SJSA1 (cell line): ENCODE measurements around the gene MAD1L1. TPM values are rescaled to one million over a fixed set of nuclear protein-coding genes. Genes with fewer than 3 reads are reported as not detected.

Experiments
- DNase-seq, 2 experiments: peaks; one replicate each; pipeline ENCODE4 v3.0.0-alpha.2; 2015 to 2020; ENCODE audit warnings: low spot score in 2 of 2, low read depth in 1 of 2
- H3K27ac ChIP-seq: fragments of 250-450 bp; sonication (Bioruptor Pico); 2 replicates; pipeline ENCODE4 v1.5.1; 2020; ENCODE audit warnings: mild to moderate bottlenecking, moderate library complexity
- H3K27me3 ChIP-seq: fragments of 250-450 bp; sonication (Bioruptor Pico); replicated peaks from 2 replicates; pipeline ENCODE4 v1.5.1; 2020; ENCODE audit warnings: mild to moderate bottlenecking, moderate library complexity
- H3K36me3 ChIP-seq: fragments of 250-450 bp; sonication (Bioruptor Pico); 2 replicates; pipeline ENCODE4 v1.5.1; 2020; ENCODE audit warnings: mild to moderate bottlenecking
- H3K4me1 ChIP-seq: fragments of 250-450 bp; sonication (Bioruptor Pico); replicated peaks from 2 replicates; pipeline ENCODE4 v1.6.1; 2021; ENCODE audit warnings: mild to moderate bottlenecking
- H3K4me3 ChIP-seq: fragments of 250-450 bp; sonication (Bioruptor Pico); 2 replicates; pipeline ENCODE4 v1.5.1; 2020; ENCODE audit warnings: mild to moderate bottlenecking
- H3K9me3 ChIP-seq: fragments of 250-450 bp; sonication (Bioruptor Pico); replicated peaks from 2 replicates; pipeline ENCODE4 v1.5.1; 2020; ENCODE audit warnings: mild to moderate bottlenecking
- total RNA-seq: library from RNA; depleted of rRNA; stranded (reverse); fragments of >200 nt; shearing (Covaris generic); gene quantifications from 2 replicates; pipeline ENCODE4 v1.2.3, GENCODE V29; 2014

MAD1L1 gene
- total RNA-seq, 1 experiment from 2014 or later, result 44.0 TPM

DNA sequence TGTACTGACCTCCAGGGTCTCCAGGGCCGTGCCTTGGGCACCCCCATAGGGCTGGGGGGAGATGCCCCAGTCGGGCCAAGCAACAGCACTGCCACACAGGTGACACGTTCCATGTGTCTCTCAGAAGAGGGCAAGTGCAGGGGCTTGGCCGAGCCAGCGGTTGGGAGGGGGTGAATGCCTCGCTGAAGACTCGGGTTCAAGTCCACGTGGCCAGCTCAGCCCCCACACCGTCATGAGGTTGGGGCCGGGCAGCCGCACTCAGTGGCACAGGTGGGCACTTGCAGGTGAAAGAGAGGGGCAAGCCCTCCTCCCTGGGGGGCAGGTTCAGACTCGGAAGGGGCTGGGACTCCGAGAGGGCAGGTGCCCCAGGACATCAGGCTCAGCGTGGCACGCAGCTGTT is 153.8 kb downstream of the MAD1L1 start:
- no peak overlapping the region for H3K27ac ChIP-seq
- no peaks in the 10 kb centered on the region for H3K27me3 ChIP-seq
- DNase-seq, result no peak
- no peak overlapping the region for H3K4me3 ChIP-seq
- H3K36me3 ChIP-seq, result peaks cover 4% of the 10 kb centered on the region; the same call in 1 of the 2 replicates
- no peaks in the 10 kb centered on the region for H3K9me3 ChIP-seq
- H3K4me1 ChIP-seq, result no peaks in the 10 kb centered on the region

DNA sequence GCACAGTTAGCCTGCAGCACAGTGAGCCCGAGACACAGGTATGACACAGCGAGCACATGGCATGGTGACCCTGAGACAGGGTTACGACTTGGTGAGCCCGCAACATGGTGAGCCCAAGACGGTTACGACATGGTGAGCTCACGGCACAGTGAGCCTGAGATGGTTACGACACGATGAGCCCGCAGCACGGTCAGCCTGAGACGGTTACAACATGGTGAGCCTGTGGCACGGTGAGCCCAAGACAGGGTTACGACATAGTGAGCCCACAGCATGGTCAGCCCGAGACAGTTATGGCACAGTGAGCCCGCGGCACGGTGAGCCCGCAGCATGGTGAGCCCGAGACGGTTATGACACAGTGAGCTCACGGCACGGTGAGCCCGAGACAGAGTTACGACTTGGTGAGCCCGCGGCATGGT is 156.1 kb downstream of the MAD1L1 start:
- no peaks in the 10 kb centered on the region for H3K4me1 ChIP-seq
- peaks cover 4% of the 10 kb centered on the region; the same call in 1 of the 2 replicates for H3K36me3 ChIP-seq
- no peak for DNase-seq
- H3K4me3 ChIP-seq, result no peak overlapping the region
- no peaks in the 10 kb centered on the region for H3K27me3 ChIP-seq
- no peak overlapping the region for H3K27ac ChIP-seq
- H3K9me3 ChIP-seq, result no peaks in the 10 kb centered on the region

DNA sequence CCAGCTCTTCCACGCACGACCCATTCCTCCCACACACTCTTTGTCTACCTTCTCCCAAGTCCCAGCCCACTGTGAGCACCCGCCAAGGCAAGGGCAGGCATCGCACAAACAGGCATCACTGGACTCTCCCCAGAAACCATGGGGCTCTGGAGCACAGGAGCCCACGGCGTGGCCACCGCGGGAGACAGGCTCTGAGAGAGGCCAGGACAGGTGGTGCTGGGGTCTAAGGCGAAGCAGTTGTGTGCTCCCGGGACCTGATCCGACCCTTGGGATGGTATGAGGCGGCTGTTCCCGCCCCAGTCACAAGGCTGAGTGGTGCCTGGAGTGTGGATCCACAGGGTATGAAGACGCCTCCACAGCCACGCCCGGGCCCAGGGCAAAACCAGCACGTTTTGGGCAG is 156.9 kb downstream of the MAD1L1 start:
- Histone ChIP-seq H3K27ac (no peak overlapping the region), H3K36me3 (peaks cover 4% of the 10 kb centered on the region; the same call in 1 of the 2 replicates), H3K27me3 (no peaks in the 10 kb centered on the region), H3K4me3 (no peak overlapping the region), H3K4me1 (no peaks in the 10 kb centered on the region), H3K9me3 (no peaks in the 10 kb centered on the region)
- no peak for DNase-seq

DNA sequence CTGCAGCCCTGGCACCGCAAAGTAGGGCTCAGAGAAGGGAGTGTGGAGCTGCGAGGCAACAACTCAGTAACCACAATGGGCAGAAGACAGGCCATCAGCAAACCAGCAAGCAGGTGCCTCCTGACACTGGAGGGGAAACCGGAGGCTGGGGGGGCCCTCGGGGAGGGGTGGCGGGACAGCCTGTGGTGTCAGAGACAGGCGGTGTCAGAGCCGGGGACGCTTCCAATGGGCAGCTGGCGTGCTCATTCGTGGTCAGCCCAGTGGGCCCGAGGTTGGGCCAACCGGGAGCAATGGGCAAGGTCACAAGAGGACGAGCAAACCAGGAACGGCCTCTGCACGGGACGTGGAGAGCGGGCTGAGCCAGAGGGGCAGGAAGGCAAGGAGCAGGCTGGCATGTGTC is 158.1 kb downstream of the MAD1L1 start:
- no peaks in the 10 kb centered on the region for H3K4me1 ChIP-seq
- peaks cover 4% of the 10 kb centered on the region; the same call in 1 of the 2 replicates for H3K36me3 ChIP-seq
- H3K27me3 ChIP-seq, result no peaks in the 10 kb centered on the region
- no peak overlapping the region for H3K4me3 ChIP-seq
- H3K9me3 ChIP-seq, result no peaks in the 10 kb centered on the region
- DNase-seq, result no peak
- H3K27ac ChIP-seq, result no peak overlapping the region

DNA sequence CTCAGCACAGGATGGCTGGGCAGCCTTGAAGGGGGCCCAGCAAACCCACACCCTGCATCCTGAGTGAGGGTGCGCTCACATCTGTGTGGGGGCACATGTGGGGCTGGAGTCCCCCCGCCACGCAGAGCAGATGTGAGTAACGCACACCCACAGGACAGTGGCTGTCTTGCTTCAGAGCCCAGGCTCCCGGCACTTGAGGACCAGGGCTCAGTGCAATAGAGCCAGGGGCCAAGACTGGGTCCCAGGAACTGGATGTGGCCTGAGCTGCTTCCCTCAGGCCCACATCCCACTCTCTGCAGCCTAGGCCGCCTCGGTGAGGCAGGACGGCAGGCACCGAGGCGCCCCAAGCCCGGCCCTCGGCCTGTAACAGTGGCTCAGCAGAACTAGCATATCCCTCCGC is 159.9 kb downstream of the MAD1L1 start:
- Histone ChIP-seq H3K36me3 (peaks cover 4% of the 10 kb centered on the region), H3K27ac (no peak overlapping the region), H3K27me3 (no peaks in the 10 kb centered on the region), H3K4me1 (no peaks in the 10 kb centered on the region), H3K9me3 (no peaks in the 10 kb centered on the region), H3K4me3 (no peak overlapping the region)
- DNase-seq, result no peak

DNA sequence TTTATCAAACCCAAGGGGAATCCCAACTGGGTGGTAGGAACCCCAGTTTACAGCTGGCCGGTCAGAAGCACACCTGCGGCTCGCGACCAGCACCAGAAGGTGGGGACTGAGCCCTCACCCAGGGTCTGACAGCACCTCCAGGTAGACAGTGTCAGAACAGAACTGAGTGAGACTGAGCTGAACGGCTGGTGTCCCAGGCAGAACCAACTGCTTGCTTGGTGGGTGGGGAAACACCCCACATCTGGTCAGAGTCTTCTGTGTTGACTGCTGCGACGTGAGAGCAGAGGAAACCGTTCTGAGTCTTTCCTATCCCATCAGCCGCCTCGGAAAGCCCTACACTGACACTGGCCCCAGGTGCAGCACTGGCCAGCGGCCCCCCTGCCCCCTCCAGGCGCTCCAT is 160.7 kb downstream of the MAD1L1 start:
- DNase-seq, result no peak
- H3K36me3 ChIP-seq, result peaks cover 4% of the 10 kb centered on the region
- no peaks in the 10 kb centered on the region for H3K4me1 ChIP-seq
- H3K27ac ChIP-seq, result no peak overlapping the region
- H3K9me3 ChIP-seq, result no peaks in the 10 kb centered on the region
- H3K27me3 ChIP-seq, result no peaks in the 10 kb centered on the region
- no peak overlapping the region for H3K4me3 ChIP-seq

DNA sequence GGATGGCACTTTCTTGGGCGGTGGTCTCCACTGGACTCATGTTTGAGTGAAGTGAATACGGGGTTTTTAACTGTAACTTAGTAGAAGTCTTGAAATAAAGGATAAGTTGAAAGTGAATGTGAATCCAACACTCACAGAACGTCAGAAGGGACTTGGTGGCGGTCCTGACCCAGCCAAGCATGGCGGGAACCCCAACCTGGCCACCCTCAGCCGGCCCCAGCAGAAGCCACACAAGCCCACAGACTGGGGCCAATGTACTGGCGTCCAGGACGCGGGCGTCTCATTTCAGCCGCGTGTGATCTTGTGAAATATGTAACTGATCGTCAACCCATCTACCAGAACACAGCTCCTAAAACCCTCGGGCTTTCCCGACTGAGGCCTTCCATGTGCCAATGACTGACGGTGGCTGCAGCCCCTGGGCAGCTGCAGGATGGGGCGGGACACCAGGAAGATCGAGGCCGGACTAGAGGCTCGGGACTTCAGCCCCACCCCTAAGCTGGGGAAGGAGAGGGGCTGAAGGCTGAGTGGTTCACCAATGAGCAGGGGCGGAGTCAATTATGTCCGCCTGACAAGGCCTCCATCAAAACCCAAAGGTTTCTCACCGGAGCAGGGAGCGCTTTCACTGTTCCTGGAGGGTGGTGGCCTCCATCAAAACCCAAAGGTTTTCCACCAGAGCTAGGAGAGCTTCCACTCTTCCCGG is 161.5 kb downstream of the MAD1L1 start:
- Histone ChIP-seq H3K27ac (no peak overlapping the region), H3K4me3 (no peak overlapping the region), H3K36me3 (no peaks in the 10 kb centered on the region; the same call in 1 of the 2 replicates), H3K9me3 (no peaks in the 10 kb centered on the region), H3K4me1 (no peaks in the 10 kb centered on the region), H3K27me3 (no peaks in the 10 kb centered on the region)
- no peak for DNase-seq

DNA sequence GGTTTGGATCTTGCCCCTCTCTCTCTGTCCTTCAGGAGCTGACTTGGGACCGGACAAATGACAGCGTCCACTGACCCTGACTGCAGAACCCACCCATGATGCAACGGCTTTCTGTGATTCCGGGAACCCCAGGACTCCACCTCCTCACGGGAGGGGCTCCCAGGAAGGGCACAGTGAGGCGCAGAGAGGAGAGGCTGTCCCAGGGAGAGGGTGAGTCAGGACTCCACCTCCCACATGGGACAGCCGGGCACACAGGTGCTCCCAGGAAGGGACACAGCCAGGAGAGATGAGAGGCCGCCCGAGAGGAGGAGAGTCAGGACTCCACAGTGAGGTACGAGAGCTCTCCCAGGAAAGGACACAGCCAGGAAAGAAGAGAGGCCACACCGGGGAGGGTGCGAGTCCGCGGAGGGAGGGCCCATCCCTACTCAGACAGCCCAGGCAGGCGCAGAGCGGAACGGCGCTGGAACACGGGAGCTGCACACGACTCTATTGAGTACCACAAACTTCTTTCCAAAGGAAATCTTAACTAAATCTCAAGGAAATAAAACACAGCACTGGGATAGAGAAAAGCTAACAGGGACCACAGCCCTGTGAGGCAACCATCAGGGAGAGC is 162.5 kb downstream of the MAD1L1 start:
- no peak overlapping the region for H3K4me3 ChIP-seq
- no peaks in the 10 kb centered on the region for H3K4me1 ChIP-seq
- H3K36me3 ChIP-seq, result no peaks in the 10 kb centered on the region; the same call in 1 of the 2 replicates
- H3K27ac ChIP-seq, result no peak overlapping the region
- no peaks in the 10 kb centered on the region for H3K27me3 ChIP-seq
- no peak for DNase-seq
- no peaks in the 10 kb centered on the region for H3K9me3 ChIP-seq

DNA sequence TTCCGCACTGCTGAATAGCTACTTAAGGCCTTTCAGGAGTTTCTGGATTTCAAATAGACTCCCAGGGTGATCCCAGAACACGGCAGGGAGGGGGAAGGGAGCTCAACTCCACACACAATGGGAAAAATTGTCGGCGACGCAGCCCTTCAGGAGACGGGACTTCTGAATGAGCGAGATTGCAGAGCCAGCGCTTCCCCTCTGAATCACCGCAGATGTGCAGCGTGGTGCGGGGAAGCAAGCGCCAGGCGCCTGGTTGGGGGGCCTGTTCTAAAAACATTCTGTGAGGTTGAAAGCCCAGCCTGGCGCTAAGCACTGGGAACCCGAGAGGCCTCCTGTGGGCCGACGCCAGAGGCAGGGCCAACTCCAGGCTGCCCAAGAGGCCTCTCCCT is 163.3 kb downstream of the MAD1L1 start:
- Histone ChIP-seq H3K36me3 (no peaks in the 10 kb centered on the region; the same call in 1 of the 2 replicates), H3K9me3 (no peaks in the 10 kb centered on the region), H3K27me3 (no peaks in the 10 kb centered on the region), H3K4me1 (no peaks in the 10 kb centered on the region), H3K4me3 (no peak overlapping the region), H3K27ac (no peak overlapping the region)
- DNase-seq, result no peak

DNA sequence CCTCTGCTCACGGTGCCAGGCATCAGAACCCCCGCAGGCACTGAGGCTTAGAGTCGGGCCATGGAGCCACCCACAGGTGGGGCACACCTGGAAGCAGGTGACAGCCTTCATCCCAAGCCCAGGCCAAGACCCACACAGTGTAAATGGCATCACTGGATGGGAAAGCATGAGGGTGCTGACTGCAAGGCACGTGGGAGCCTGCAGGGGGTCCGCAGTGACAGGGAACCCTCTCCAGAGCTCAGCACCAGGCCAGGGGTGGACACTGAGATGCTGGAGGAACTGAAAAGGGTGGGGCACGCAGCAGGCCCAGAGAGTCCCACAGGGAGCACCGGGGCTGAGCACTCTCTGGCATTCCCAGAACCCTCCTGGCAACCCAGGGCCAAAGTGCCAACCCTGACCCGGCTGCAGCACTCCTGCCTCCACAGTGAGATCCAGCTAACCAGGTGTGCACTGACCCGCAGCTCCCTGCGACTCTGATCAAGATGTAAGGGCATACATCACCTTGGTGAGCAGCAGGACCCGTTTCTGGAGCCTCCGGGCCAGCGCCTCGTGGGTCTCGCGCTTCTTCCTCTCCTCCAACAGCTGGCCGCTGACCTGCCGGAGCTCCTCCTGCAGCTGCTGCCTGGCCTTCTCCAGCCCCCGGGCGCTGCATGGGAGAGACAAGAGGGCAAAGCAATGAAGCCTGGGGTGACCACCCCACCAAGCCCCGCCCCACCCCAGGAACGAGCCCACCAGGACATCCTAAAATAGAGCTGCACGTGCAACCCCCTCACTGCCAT is 163.9 kb downstream of the MAD1L1 start:
- no peak overlapping the region for H3K4me3 ChIP-seq
- H3K4me1 ChIP-seq, result no peaks in the 10 kb centered on the region
- no peaks in the 10 kb centered on the region; the same call in 1 of the 2 replicates for H3K36me3 ChIP-seq
- H3K27ac ChIP-seq, result no peak overlapping the region
- no peaks in the 10 kb centered on the region for H3K9me3 ChIP-seq
- no peak for DNase-seq
- H3K27me3 ChIP-seq, result no peaks in the 10 kb centered on the region

DNA sequence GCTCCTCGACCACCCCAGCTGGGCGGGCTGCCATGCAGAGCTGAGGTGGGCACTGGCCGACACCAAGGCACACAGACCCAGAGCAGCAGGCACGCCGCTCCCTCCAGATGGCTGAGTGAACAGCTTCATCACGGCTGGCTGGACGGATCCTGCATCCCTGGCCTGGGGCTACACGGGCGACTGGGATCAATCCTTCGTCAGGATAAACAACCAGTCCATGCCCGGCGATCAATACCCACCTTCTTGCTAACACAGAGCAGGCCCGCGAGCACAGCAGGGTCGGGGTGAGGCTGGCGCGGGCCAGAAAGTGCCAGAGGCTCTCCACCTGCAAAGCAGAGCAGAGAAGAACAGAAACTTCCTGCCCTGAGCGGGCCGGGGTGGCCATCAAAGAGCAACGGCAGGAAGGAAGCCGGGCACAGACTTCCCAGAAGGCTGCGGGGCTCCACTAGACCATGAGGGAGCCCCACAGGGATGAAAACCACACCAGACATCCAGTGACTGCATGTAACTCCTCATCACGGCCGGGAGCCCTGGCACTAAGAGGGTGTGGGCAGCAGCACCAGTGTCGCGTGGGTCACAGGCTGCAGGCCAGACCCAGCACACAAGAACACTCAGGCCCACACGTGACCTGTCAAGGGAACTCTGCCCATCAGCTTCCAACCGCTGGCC is 166.4 kb downstream of the MAD1L1 start:
- Histone ChIP-seq H3K27ac (no peak overlapping the region), H3K4me1 (no peaks in the 10 kb centered on the region), H3K4me3 (no peak overlapping the region), H3K27me3 (no peaks in the 10 kb centered on the region), H3K9me3 (no peaks in the 10 kb centered on the region; the same call in 1 of the 2 replicates), H3K36me3 (no peaks in the 10 kb centered on the region; the same call in 1 of the 2 replicates)
- no peak for DNase-seq

DNA sequence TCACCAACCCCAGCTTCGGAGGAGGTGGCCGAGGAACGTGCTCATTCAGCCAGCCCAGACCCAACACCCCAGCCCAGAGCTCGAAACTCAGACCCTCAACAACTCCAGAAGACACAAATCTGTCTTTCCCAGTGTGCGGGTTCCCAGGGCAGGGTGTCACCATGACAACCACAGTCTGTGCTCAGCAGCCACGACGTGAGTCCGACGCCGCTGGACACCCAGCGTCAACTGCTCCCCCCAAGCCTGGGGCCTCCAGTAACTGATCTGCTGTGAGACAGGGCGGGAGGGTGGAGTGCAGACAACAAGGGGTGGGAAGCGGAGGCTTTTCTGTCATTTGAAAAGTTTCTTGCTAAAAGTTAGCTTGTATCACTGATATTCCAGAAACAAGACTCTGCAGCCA is 167.2 kb downstream of the MAD1L1 start:
- no peaks in the 10 kb centered on the region; the same call in 1 of the 2 replicates for H3K36me3 ChIP-seq
- no peak overlapping the region for H3K27ac ChIP-seq
- no peak for DNase-seq
- H3K4me3 ChIP-seq, result no peak overlapping the region
- peaks cover 5% of the 10 kb centered on the region for H3K9me3 ChIP-seq
- no peaks in the 10 kb centered on the region for H3K27me3 ChIP-seq
- H3K4me1 ChIP-seq, result peaks cover 2% of the 10 kb centered on the region

DNA sequence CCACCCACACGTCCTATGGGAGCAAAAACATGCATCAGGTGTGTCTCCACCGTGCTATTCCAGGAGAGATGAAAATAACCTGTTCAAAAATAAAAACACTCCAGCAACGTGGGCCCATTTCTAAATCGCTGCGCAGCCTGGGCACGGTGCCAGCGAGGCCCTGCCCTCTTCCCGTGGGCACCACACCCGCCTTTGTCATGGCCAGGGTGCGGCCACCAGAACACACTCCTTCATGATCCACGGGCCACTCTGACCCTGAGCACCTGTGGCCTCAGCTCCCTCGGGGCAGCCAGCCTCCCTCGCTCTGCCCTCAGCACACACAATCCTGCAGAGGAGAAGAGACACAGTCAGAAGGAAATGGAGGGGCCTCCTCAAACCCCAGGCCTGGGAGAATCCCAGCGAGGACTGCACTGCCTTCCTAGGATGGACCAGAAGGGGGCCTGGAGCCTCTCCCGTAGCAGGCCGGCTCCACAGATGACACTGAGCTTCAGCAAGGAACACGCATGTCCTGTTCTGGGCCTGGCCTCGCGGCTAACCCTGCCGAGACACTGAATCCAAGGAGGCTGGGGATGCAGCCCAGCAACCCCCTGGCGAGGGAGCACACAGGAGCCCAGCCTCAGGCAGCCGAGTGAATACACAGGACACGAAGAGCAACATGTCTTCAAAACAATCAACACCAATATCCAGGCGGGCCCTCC is 169.0 kb downstream of the MAD1L1 start:
- H3K27ac ChIP-seq, result no peak overlapping the region
- no peak for DNase-seq
- H3K9me3 ChIP-seq, result peaks cover 13% of the 10 kb centered on the region
- peaks cover 3% of the 10 kb centered on the region; the same call in 1 of the 2 replicates for H3K36me3 ChIP-seq
- no peak overlapping the region for H3K4me3 ChIP-seq
- peaks cover 5% of the 10 kb centered on the region for H3K4me1 ChIP-seq
- H3K27me3 ChIP-seq, result no peaks in the 10 kb centered on the region
